A673 (cell line): Measurements from ENCODE around the gene RTN4RL1. TPM values are rescaled to one million over a fixed set of nuclear protein-coding genes. Genes with fewer than 3 reads are reported as not detected.

Source experiments
- BruUV-seq: library from RNA; stranded (reverse); fragments of 400-500 nt; replicated peaks from 2 replicates; lab custom pipeline; 2021; lab: Mats Ljungman, UMichigan
- CTCF ChIA-PET: fragments of 300-600 bp; sonication (Branson Sonifier 250); formaldehyde crosslinking; loops from one replicate; lab custom pipeline; 2022; ENCODE audit warnings: antibody characterized with exemption; lab: Charles Lee
- POLR2A ChIA-PET: fragments of 300-600 bp; sonication (Branson Sonifier 250); formaldehyde crosslinking; loops from one replicate; lab custom pipeline; 2022; ENCODE audit warnings: antibody characterized with exemption; ENCODE audit not compliant: low non-redundant PET; lab: Charles Lee
- DNase-seq: peaks from one replicate; pipeline ENCODE4 v3.0.0-alpha.2; 2015; ENCODE audit warnings: low spot score
- H3K27ac ChIP-seq: fragments of 200-600 bp; sonication (generic); 2 replicates; pipeline ENCODE4 v1.5.1; 2016; ENCODE audit warnings: mixed run types, low read depth, mild to moderate bottlenecking, mixed read lengths, antibody characterized with exemption, low read length; ENCODE audit not compliant: poor library complexity, severe bottlenecking
- H3K27me3 ChIP-seq: fragments of 200-600 bp; sonication (generic); replicated peaks from 2 replicates; pipeline ENCODE4 v1.6.1; 2017; ENCODE audit warnings: mixed run types, low read depth, mild to moderate bottlenecking, mixed read lengths, antibody characterized with exemption, low read length; ENCODE audit not compliant: insufficient read depth, poor library complexity
- H3K36me3 ChIP-seq: fragments of 200-600 bp; sonication (generic); 2 replicates; pipeline ENCODE4 v1.6.1; 2016; ENCODE audit warnings: mixed run types, mild to moderate bottlenecking, mixed read lengths, antibody characterized with exemption, low read length; ENCODE audit not compliant: insufficient read depth, poor library complexity, severe bottlenecking
- H3K4me1 ChIP-seq: fragments of 200-600 bp; sonication (generic); 2 replicates; pipeline ENCODE4 v1.6.1; 2017; ENCODE audit warnings: mixed run types, mild to moderate bottlenecking, mixed read lengths, antibody characterized with exemption, low read length; ENCODE audit not compliant: insufficient read depth, poor library complexity, severe bottlenecking
- H3K4me3 ChIP-seq: fragments of 200-600 bp; sonication (generic); 2 replicates; pipeline ENCODE4 v1.5.1; 2016; ENCODE audit warnings: low read depth, mixed run types, mild to moderate bottlenecking, mixed read lengths, low read length; ENCODE audit not compliant: poor library complexity, severe bottlenecking
- H3K9me3 ChIP-seq: fragments of 200-600 bp; sonication (generic); 2 replicates; pipeline ENCODE4 v1.6.1; 2016; ENCODE audit warnings: mixed run types, low read depth, mild to moderate bottlenecking, mixed read lengths, antibody characterized with exemption, low read length; ENCODE audit not compliant: poor library complexity, severe bottlenecking
- EZH2 ChIP-seq: fragments of 200-600 bp; sonication (generic); IDR thresholded peaks from 2 replicates; pipeline ENCODE4 v1.6.1; 2017; ENCODE audit warnings: borderline replicate concordance, low read depth, mild to moderate bottlenecking, mixed read lengths, antibody characterized with exemption, low read length; ENCODE audit not compliant: poor library complexity, severe bottlenecking
- intact Hi-C: fragments of 100-400 bp; cut with micrococcal nuclease; formaldehyde crosslinking; loops from one replicate; pipeline ENCODE4 v1.10.0; 2022; ENCODE audit not compliant: unreplicated experiment
- total RNA-seq: library from RNA; stranded (reverse); gene quantifications from 2 replicates; pipeline ENCODE4 v1.2.3, GENCODE V29; 2021
- TF ChIP-seq, protein P1 (sequence below): fragments of 300-800, 200-600 bp; sonication (generic); conservative IDR thresholded peaks from 2 replicates; pipeline ENCODE4 v1.5.1; 2017; ENCODE audit warnings: low read depth, mild to moderate bottlenecking, antibody characterized with exemption, low read length, moderate library complexity, mixed read lengths

Gene RTN4RL1
- total RNA-seq, 1 experiment from 2014 or later: 0.80 TPM

DNA sequence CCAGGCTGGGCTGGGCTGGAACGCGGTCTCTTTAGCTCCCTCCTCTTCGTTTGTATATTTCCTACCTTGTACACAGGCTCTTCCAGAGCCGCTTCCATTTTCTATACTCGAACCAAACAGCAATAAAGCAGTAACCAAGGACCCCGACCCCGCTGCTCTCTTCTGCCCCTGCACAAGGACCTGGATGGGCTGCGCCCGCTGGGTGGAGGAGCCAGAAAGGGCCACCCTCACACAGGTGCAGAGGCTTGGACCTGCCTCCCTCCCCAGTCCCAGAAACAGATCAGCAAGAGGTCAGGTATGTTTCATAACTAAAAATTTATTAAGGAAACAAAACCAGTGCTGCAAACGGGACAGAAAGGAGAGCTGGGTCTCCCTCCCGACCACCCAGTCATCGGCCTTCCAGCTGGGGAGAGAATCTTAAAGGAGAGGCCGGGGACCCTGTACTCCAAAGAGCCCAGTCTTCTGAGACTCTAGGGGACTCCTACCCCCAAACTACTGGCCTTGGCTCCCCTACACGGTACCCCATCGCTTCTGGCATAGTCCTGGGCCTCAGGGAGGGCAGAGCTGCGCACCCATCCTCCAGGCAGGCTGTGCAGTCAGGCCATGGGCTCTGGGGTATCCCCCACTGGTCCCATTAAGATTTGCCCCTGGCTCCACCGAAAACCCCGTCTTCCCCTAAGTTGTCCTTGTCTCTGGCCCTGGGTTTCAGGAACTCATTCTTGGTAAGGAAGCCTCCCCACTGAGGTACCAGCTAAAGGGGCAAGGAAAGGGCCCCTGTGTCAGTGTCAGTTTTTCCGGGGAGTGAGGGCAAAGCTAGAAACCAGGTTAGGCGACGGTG is 34.6 kb upstream of the RTN4RL1 start:
- Histone ChIP-seq H3K27ac (peak overlapping the region; percentile 2), H3K4me3 (no peak overlapping the region), H3K9me3 (no peaks in the 10 kb centered on the region), H3K36me3 (peaks cover 8% of the 10 kb centered on the region), H3K4me1 (peaks cover 26% of the 10 kb centered on the region), H3K27me3 (no peaks in the 10 kb centered on the region)
- BruUV-seq: TSS peak; percentile 54
- POLR2A ChIA-PET: no interaction called here
- CTCF ChIA-PET: interaction anchor here (2.0 kb wide), 1 partner anchor 185 kb away, joined by 9 read pairs; no protein-coding TSS in a partner anchor
- no peak for DNase-seq
- intact Hi-C loops: no loop called here
- no peak for TF ChIP-seq EZH2
- TF ChIP-seq, protein P1, sequence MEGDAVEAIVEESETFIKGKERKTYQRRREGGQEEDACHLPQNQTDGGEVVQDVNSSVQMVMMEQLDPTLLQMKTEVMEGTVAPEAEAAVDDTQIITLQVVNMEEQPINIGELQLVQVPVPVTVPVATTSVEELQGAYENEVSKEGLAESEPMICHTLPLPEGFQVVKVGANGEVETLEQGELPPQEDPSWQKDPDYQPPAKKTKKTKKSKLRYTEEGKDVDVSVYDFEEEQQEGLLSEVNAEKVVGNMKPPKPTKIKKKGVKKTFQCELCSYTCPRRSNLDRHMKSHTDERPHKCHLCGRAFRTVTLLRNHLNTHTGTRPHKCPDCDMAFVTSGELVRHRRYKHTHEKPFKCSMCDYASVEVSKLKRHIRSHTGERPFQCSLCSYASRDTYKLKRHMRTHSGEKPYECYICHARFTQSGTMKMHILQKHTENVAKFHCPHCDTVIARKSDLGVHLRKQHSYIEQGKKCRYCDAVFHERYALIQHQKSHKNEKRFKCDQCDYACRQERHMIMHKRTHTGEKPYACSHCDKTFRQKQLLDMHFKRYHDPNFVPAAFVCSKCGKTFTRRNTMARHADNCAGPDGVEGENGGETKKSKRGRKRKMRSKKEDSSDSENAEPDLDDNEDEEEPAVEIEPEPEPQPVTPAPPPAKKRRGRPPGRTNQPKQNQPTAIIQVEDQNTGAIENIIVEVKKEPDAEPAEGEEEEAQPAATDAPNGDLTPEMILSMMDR: no peak

DNA sequence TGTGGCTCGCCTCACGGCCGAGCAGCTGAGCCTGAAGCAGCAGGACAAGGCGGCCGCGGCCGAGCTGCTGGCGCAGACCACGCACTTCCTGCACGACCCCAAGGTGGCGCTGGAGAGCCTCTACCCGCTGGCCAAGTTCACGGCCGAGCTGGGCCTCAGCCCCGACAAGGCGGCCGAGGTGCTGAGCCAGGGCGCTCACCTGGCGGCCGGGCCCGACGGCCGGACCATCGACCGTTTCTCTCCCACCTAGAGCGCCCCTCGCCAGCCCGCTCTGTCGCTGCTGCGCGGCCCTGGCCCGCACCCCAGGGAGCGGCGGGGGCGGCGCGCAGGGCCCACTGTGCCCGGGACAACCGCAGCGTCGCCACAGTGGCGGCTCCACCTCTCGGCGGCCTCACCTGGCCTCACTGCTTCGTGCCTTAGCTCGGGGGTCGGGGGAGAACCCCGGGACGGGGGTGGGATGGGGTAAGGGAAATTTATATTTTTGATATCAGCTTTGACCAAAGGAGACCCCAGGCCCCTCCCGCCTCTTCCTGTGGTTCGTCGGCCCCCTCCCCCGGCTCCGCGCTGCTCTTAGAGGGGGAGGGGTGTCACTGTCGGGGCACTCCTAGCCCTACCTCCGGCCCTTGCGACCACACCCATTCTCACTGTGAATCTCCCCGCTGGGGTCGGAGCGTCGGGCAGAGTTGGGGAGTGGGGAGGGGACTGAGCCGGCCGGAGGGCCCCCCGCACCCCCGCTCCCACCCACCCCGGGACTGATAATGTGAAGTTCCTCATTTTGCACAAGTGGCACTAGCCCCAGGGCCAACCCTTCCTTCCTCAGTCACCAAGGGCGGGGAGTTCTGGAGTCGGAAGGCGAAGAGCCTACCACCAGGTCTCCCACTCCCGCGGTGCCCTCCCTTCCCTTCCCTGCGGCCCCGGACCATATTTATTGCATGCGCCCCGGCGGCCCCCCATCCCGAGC is 33.7 kb upstream of the RTN4RL1 start:
- no peak for DNase-seq
- H3K4me1 ChIP-seq: peaks cover 28% of the 10 kb centered on the region
- H3K27me3 ChIP-seq: no peaks in the 10 kb centered on the region
- peaks cover 1% of the 10 kb centered on the region for H3K36me3 ChIP-seq
- ChIA-PET CTCF (interaction anchor here (0.5 to 2.0 kb wide), 3 partner anchors 39 to 186 kb away, joined by 3 to 9 read pairs (median 6); no protein-coding TSS in a partner anchor), POLR2A (no interaction called here)
- H3K4me3 ChIP-seq: no peak overlapping the region
- no TSS peak for BruUV-seq
- H3K9me3 ChIP-seq: no peaks in the 10 kb centered on the region
- intact Hi-C loops: no loop called here
- TF ChIP-seq, protein P1: peak; percentile 45
- TF ChIP-seq EZH2: no peak
- H3K27ac ChIP-seq: no peak overlapping the region
